Measurements from ENCODE around the gene ZNF709.

GRCh38 chr19:12485571-12485970 lies 955 bp upstream of the ZNF709 start:
- TF ChIP-seq CTCF (conservative IDR thresholded peaks at IDR 0.05) (no peak), ZFX (IDR thresholded peaks at IDR 0.05) (no peak)

Data from C4-2B (cell line).